Fibroblast of mammary gland (primary cell): Measurements from ENCODE around the gene PCDHGA7.
A peak's percentile ranks its signal among the peaks of the same experiment; 100 is the strongest.
"Not testable (repeated sequence)": the region's sequence is repeated elsewhere in the genome, so short reads cannot be mapped to it uniquely, and the experiment has no call there.

Experiments used
- DNase-seq: peaks from one replicate; pipeline ENCODE4 v3.0.0-alpha.2; 2010; ENCODE audit warnings: low read depth
- H3K4me3 ChIP-seq: 2 replicates; pipeline ENCODE4 v1.5.1; 2011; ENCODE audit warnings: low read depth, mild to moderate bottlenecking, low read length, moderate library complexity; ENCODE audit not compliant: control insufficient read depth
- CTCF ChIP-seq: conservative IDR thresholded peaks from 2 replicates; pipeline ENCODE4 v1.5.1; 2011; ENCODE audit warnings: low read depth, low read length, inconsistent platforms; ENCODE audit not compliant: control insufficient read depth, insufficient read depth

The PCDHGA7 gene

GRCh38 chr5:141382469-141383294 is at the start of gene PCDHGA7:
Gene PCDHGA7 (plus strand): TSS chr5:141382742. CDS start chr5:141382900, 158 bp downstream.
- TF ChIP-seq CTCF, result peak; percentile 60
- H3K4me3 ChIP-seq, result peak within 1 kb of the TSS; percentile 57
- DNase-seq, result peak; percentile 54

- peak; percentile 68 for DNase-seq
- peak within 1 kb of the TSS; percentile 20 for H3K4me3 ChIP-seq
- TF ChIP-seq CTCF, result peak; percentile 68
Measured at GRCh38 chr5:141338538-141339306, 43.8 kb upstream of the PCDHGA7 start, which contains the start of gene PCDHGA2. Gene PCDHGA2 (plus strand): TSS chr5:141338760.

- not testable (repeated sequence) for H3K4me3 ChIP-seq, DNase-seq
Measured at GRCh38 chr5:141340781-141341354, 41.7 kb upstream of the PCDHGA7 start.

GRCh38 chr5:141342773-141343172 is 39.8 kb upstream of the PCDHGA7 start:
- H3K4me3 ChIP-seq, result no peak overlapping the region
- DNase-seq, result no peak
- no peak for TF ChIP-seq CTCF

GRCh38 chr5:141343242-141343952 is 39.1 kb upstream of the PCDHGA7 start, which contains the start of gene PCDHGA3:
Gene PCDHGA3 (plus strand): TSS chr5:141343829. CDS start chr5:141344034, 205 bp downstream.
- peak; percentile 60 for TF ChIP-seq CTCF
- peak within 1 kb of the TSS; percentile 14 for H3K4me3 ChIP-seq
- DNase-seq, result peak; percentile 75

- no peak for DNase-seq
- peak overlapping the region; percentile 14 for H3K4me3 ChIP-seq
- TF ChIP-seq CTCF, result no peak
Measured at GRCh38 chr5:141343953-141344463, 38.5 kb upstream of the PCDHGA7 start.
